ENCODE data around the gene GPX1.

The GPX1 gene

DNA sequence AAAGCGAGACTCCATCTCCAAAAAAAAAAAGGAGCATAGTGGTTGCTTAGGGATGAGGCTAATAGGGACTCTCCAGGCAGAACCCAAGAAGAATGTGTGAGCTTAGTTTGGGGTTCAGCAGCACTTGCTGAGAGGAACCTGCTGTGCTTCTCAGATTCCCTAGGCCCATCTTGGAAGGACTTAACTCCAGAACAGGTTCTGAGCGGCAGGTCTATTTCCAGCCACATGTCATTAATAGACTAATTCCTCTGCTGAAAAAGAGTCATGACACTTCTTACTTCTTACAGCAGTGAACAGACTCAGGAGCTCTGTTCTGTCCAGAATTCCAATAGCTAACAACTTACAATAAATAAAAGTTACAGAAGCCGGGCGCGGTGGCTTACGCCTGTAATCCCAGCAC lies 31.1 kb upstream of the GPX1 start:
- TF ChIP-seq, protein P1, sequence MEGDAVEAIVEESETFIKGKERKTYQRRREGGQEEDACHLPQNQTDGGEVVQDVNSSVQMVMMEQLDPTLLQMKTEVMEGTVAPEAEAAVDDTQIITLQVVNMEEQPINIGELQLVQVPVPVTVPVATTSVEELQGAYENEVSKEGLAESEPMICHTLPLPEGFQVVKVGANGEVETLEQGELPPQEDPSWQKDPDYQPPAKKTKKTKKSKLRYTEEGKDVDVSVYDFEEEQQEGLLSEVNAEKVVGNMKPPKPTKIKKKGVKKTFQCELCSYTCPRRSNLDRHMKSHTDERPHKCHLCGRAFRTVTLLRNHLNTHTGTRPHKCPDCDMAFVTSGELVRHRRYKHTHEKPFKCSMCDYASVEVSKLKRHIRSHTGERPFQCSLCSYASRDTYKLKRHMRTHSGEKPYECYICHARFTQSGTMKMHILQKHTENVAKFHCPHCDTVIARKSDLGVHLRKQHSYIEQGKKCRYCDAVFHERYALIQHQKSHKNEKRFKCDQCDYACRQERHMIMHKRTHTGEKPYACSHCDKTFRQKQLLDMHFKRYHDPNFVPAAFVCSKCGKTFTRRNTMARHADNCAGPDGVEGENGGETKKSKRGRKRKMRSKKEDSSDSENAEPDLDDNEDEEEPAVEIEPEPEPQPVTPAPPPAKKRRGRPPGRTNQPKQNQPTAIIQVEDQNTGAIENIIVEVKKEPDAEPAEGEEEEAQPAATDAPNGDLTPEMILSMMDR (IDR thresholded peaks at IDR 0.05; ENCODE audit: low read depth, low read length, missing control alignments) = no peak
- H3K4me3 ChIP-seq (replicated peaks; ENCODE audit: low read depth, low read length) = no peak overlapping the region
- no peak for DNase-seq (ENCODE audit: extremely low read depth, low read depth)

DNA sequence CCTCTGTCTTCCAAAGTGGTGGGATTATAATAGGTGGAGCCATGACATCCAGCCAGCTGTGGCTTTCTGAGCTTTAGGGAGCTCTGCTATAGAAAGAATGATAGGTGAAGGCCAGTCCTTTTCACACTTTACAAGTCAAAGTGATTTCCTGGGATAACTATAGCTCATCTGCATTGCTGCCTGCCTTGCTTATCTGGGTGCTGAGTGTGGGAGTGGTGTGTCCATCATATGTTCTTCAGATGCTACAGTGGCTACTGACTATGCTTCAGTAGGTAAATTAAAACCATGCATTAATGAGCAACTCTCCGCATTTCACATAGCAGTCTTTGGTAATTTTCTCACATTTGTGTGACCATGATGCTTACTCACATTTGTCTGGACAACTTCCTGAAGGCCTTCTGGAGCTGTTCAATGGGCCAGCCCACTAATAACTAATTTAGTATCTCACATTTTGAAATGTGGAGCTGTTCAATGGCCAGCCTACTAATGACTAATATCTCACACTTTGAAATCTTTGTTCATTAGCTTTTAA lies 30.2 kb upstream of the GPX1 start:
- TF ChIP-seq, protein P1 (IDR thresholded peaks at IDR 0.05; ENCODE audit: low read depth, low read length, missing control alignments) = no peak
- DNase-seq (ENCODE audit: extremely low read depth, low read depth) = no peak

DNA sequence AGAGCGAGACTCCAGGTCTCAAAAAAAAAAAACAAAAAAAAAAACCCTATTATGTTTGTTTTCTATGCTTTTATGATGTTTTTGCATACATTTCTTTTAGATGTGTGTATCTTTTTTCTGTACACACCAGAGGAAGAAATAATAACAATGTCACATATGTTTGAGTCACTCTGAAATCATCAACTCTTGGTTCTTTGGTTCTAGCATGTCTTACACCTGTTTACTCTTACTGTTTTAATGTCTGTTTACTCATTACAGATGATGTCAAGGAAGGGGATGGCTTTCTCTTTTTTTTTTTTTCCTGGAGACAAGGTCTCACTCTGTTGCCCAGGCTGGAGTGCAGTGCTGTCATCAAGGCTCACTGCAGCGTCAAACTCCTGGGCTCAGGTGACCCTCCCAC lies 29.6 kb upstream of the GPX1 start:
- no peak for DNase-seq (ENCODE audit: extremely low read depth, low read depth)
- H3K4me3 ChIP-seq (replicated peaks; ENCODE audit: low read depth, low read length) = no peak overlapping the region
- TF ChIP-seq, protein P1 (IDR thresholded peaks at IDR 0.05; ENCODE audit: low read depth, low read length, missing control alignments) = no peak

More for the DNA sequence above, 30.2 kb upstream of the GPX1 start:
- no peak overlapping the region for H3K4me3 ChIP-seq (replicated peaks; ENCODE audit: low read depth, low read length)

DNA sequence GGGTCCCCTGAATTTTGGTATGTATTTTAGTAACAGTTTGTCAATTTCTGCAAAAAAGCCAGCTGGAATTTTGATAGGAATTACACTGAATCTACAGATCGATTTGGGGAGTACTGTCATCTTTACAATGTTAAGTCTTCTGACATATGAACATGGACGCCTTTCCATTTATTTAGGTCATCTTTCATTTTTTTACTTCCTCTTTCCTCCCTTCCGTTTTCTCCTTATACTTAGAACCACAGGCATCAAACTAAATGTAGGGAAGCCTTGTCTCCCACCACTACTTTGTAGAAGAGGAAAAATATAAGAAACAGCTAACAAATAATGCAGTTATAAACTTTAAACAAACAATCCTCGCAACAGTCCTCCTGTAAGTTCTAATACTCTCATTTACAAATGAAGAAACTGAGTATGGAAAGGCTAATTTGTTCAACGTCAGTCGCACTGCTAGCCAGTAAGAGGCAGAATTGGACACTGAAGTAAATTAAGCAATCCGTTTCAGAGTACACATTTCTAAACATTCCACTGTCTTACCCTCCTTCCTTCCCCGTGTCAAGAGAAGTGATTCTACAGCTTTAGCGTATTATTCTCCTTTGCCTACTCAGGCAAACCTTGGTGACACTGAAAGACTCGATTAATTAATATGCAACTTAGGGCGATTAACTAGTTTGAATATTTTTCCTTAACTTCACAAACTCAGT lies 28.1 kb upstream of the GPX1 start:
- DNase-seq (ENCODE audit: extremely low read depth, low read depth) = no peak
- TF ChIP-seq, protein P1 (IDR thresholded peaks at IDR 0.05; ENCODE audit: low read depth, low read length, missing control alignments) = no peak
- no peak overlapping the region for H3K4me3 ChIP-seq (replicated peaks; ENCODE audit: low read depth, low read length)

DNA sequence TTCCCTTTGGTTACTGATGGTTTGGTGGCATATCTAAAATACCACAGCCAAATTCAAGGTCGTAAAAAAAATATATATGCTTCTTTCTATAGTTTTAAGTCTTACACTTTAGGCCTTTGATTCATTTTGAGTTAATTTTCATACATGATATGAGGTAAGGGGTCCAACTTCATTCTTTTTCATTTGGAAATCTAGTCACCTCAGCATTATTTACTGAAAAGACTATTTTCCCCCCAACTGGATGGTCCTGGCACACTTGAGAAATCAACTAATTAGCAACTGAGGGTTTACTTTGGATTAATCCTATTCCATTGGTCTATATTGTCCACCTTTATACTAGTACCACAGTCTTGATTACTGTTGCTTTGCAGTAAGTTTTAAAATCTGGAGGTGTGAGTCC lies 27.5 kb upstream of the GPX1 start:
- DNase-seq (ENCODE audit: extremely low read depth, low read depth) = no peak
- TF ChIP-seq, protein P1 (IDR thresholded peaks at IDR 0.05; ENCODE audit: low read depth, low read length, missing control alignments) = no peak
- H3K4me3 ChIP-seq (replicated peaks; ENCODE audit: low read depth, low read length) = no peak overlapping the region

DNA sequence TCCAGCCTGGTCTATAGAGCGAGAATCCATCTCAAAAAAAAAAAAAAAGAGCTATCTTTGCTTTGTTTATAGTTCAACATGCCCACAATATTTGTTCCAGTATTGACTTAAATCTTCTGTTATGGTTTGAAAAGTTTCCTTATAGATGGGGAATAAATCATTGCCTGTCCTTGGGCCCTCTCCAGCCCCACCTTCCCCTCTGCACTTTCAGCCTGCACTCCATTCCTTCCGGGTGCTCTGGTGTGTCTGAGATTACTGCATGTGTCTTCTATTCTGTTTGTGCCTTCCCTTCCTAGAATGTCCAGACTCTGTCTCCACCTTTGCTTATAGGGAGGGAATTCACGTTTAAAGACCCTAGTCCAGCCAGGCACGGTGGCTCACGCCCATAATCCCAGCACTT lies 25.2 kb upstream of the GPX1 start:
- TF ChIP-seq, protein P1 (IDR thresholded peaks at IDR 0.05; ENCODE audit: low read depth, low read length, missing control alignments) = no peak
- DNase-seq (ENCODE audit: extremely low read depth, low read depth) = no peak
- no peak overlapping the region for H3K4me3 ChIP-seq (replicated peaks; ENCODE audit: low read depth, low read length)

All from HFF-Myc (cell line).